ENCODE results near the gene EXOSC5. TPM values are rescaled to one million over a fixed set of nuclear protein-coding genes. Genes with fewer than 3 reads are reported as not detected.

EXOSC5 gene
- total and polyA plus RNA-seq, 9 of the 15 experiments (the other 6 are each of a cell fraction or from before 2014, with no cell fraction given) = 10.9 to 75.5 (median 37.8) TPM

DNA sequence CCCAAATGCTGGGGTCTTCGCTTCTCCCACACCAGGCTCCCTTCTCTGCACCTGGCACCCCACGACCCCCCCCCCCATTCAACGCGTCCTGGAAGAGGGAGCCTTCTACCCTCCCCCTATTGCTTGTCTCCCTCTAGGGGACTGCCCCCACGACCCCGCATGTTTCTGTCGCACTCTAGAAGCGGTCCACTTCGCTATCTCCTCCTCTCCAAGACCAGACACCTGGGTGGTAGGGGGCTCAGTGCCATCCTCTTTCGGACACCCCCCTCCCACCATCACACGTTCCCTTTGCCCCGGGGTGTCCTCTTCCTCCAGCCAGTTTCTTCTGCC, 44.9 kb downstream of the EXOSC5 start (continued):
- TF ChIP-seq, protein P1, sequence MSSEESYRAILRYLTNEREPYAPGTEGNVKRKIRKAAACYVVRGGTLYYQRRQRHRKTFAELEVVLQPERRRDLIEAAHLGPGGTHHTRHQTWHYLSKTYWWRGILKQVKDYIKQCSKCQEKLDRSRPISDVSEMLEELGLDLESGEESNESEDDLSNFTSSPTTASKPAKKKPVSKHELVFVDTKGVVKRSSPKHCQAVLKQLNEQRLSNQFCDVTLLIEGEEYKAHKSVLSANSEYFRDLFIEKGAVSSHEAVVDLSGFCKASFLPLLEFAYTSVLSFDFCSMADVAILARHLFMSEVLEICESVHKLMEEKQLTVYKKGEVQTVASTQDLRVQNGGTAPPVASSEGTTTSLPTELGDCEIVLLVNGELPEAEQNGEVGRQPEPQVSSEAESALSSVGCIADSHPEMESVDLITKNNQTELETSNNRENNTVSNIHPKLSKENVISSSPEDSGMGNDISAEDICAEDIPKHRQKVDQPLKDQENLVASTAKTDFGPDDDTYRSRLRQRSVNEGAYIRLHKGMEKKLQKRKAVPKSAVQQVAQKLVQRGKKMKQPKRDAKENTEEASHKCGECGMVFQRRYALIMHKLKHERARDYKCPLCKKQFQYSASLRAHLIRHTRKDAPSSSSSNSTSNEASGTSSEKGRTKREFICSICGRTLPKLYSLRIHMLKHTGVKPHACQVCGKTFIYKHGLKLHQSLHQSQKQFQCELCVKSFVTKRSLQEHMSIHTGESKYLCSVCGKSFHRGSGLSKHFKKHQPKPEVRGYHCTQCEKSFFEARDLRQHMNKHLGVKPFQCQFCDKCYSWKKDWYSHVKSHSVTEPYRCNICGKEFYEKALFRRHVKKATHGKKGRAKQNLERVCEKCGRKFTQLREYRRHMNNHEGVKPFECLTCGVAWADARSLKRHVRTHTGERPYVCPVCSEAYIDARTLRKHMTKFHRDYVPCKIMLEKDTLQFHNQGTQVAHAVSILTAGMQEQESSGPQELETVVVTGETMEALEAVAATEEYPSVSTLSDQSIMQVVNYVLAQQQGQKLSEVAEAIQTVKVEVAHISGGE (CRISPR knock-in tag; IDR thresholded peaks at IDR 0.05) = 0 out of 6 replicates have a peak, but pooled peaks of 1 of the 3 experiments have one; percentile 47
- TF ChIP-seq MBD2 (IDR thresholded peaks at IDR 0.05; ENCODE audit: borderline replicate concordance, low read depth) = no peak
- no peak for TF ChIP-seq BCL6 (CRISPR knock-in tag; IDR thresholded peaks at IDR 0.05)
- TF ChIP-seq MEF2A (IDR thresholded peaks at IDR 0.05; ENCODE audit: control insufficient read depth, low read depth, low read length) = no peak
- TF ChIP-seq, protein P2, sequence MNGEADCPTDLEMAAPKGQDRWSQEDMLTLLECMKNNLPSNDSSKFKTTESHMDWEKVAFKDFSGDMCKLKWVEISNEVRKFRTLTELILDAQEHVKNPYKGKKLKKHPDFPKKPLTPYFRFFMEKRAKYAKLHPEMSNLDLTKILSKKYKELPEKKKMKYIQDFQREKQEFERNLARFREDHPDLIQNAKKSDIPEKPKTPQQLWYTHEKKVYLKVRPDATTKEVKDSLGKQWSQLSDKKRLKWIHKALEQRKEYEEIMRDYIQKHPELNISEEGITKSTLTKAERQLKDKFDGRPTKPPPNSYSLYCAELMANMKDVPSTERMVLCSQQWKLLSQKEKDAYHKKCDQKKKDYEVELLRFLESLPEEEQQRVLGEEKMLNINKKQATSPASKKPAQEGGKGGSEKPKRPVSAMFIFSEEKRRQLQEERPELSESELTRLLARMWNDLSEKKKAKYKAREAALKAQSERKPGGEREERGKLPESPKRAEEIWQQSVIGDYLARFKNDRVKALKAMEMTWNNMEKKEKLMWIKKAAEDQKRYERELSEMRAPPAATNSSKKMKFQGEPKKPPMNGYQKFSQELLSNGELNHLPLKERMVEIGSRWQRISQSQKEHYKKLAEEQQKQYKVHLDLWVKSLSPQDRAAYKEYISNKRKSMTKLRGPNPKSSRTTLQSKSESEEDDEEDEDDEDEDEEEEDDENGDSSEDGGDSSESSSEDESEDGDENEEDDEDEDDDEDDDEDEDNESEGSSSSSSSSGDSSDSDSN (IDR thresholded peaks at IDR 0.05; ENCODE audit: borderline replicate concordance in 1 of 2, low read depth in 2 of 2, low read length in 2 of 2) = no peak
